Transverse colon (tissue), 4 donors: ENCODE measurements around the gene KLK5.

Experiments used
- CTCF ChIP-seq, 5 experiments: fragments of 200-600 bp in 3 of 5; fragments of 450-650 bp in 2 of 5; sonication (generic) in 3 of 5; IDR thresholded peaks; 1 replicate in 2 of 5; 2 replicates in 3 of 5; pipeline ENCODE4 v1.5.1; 2016 to 2017; ENCODE audit warnings: antibody characterized with exemption in 5 of 5, inconsistent platforms in 3 of 5, mild to moderate bottlenecking in 2 of 5, moderate library complexity in 1 of 5
- POLR2AphosphoS5 ChIP-seq, 3 donors: sonication (generic); formaldehyde crosslinking; IDR thresholded peaks; one replicate each; pipeline ENCODE4 v1.6.1; 2016; ENCODE audit warnings: antibody characterized with exemption in 3 of 3

DNA sequence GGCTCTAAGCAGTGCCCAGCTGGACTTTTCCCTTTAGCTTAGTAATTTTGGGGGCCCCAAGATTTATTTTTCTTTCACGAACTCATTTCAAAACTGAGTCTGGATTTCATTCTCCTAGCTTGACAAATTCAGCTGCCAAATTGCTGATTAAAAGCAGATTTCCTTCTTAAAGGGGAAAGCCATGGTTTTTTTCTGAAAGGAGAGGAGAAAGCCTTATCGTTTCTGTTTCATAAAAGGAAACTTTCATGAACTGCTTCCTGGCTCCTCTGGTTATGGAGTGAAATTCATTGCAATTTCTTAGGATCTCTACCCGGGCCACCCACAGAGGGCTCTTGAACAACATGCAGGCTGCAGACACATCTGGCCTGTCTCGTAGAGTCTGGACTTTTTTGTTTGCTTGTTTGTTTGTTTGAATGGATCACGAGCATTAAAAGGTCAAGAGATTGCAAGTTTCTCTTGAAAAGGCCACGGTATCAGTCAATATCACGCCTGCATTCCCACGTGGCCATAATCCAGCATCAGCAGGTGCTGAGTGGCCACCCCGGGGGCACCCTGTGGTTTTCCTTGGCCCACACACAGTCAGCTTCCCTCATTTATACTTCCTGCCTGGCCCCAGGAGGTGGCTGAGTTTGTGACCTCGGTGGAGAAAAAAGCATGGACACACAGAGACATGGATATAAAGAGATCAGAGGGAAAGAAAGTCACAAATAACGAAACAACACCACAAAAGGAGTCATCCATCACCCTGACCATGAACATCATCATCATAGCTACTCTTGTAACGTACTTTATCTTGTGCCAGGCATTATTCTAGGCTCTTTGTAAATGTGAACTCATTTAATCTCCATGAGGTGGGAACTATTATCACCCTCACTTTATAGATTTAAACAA is 31.2 kb downstream of the KLK5 start:
- TF ChIP-seq CTCF (IDR thresholded peaks at IDR 0.05) (no peak), POLR2AphosphoS5 (IDR thresholded peaks at IDR 0.05) (no peak)
